Measurements from ENCODE around the gene INPP5J. TPM values are rescaled to one million over a fixed set of nuclear protein-coding genes. Genes with fewer than 3 reads are reported as not detected.

The INPP5J gene
- total and polyA plus RNA-seq, 7 donors, result 1.1 to 15.3 (median 2.2) TPM

DNA sequence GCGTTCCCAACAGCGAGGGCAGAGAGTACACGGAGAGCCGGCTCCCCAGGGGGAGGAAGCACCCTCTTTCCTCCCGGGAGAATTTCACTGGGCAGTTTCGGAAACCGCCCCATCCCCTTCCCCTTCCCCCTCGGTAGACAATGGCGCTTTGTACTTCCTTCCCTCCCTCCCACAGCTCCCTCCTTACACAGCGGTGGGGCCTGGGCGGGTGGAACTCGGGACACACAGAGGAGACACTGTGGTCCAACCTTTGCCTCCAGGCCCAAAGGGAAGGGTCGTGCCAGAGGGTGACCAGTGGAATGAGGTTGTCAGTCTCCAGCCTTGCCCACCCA, 37.3 kb upstream of the INPP5J start:
- peak overlapping the region; percentile 96 to 100 (median 99) for H3K27ac ChIP-seq
- peak; percentile 84 for DNase-seq
- H3K4me3 ChIP-seq, result peak overlapping the region; percentile 45 to 82 (median 80)
- intact Hi-C loops (cut with DNase I), result loop anchor here (1.0 kb wide), 1 partner anchor 116 kb away; the partner anchor contains the start of gene TUG1
- 8 to 13% methylated on average over 13 of the region's 13 CpGs for WGBS, 2 donors
- no peaks in the 10 kb centered on the region for H3K9me3 ChIP-seq
- TF ChIP-seq, protein P1, sequence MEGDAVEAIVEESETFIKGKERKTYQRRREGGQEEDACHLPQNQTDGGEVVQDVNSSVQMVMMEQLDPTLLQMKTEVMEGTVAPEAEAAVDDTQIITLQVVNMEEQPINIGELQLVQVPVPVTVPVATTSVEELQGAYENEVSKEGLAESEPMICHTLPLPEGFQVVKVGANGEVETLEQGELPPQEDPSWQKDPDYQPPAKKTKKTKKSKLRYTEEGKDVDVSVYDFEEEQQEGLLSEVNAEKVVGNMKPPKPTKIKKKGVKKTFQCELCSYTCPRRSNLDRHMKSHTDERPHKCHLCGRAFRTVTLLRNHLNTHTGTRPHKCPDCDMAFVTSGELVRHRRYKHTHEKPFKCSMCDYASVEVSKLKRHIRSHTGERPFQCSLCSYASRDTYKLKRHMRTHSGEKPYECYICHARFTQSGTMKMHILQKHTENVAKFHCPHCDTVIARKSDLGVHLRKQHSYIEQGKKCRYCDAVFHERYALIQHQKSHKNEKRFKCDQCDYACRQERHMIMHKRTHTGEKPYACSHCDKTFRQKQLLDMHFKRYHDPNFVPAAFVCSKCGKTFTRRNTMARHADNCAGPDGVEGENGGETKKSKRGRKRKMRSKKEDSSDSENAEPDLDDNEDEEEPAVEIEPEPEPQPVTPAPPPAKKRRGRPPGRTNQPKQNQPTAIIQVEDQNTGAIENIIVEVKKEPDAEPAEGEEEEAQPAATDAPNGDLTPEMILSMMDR (IDR thresholded peaks at IDR 0.05), result peak in 2 of 4 experiments; percentile 1 to 21
- no peak for TF ChIP-seq POLR2AphosphoS5 (IDR thresholded peaks at IDR 0.05)
- H3K27me3 ChIP-seq, result no peaks in the 10 kb centered on the region
- H3K4me1 ChIP-seq, result peaks cover 0 to 81% (median 81%) of the 10 kb centered on the region in 4 donors
- peaks cover 16 to 28% (median 20%) of the 10 kb centered on the region in 4 donors for H3K36me3 ChIP-seq

DNA sequence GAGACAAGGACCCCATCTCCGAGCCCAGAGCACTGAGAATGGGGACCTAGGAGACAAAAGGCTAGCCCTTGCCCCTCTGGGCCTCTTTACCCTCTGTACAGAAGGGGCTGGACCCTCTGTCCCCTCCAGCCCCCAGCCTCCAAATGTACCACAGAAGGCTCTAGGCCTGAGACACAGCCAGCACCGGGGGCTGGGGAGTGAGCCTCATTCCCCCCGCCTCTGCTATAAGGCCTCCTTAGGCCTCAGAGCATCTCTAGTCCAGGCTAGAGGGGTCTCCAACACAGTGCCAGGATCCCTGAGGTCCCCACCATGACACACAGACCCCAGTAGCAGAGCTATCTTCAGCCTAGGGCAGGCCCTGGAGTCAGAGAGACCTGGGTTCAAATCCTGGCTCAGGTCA, 36.8 kb upstream of the INPP5J start:
- DNase-seq, result no peak
- TF ChIP-seq EP300 (IDR thresholded peaks at IDR 0.05) (no peak), POLR2A (IDR thresholded peaks at IDR 0.05) (no peak)
- TF ChIP-seq, protein P1 (IDR thresholded peaks at IDR 0.05), result no peak
- Histone ChIP-seq H3K9me3 (no peaks in the 10 kb centered on the region), H3K27ac (peak overlapping the region; percentile 96 to 100 (median 99)), H3K36me3 (peaks cover 16 to 30% (median 20%) of the 10 kb centered on the region in 4 donors), H3K4me1 (peaks cover 0 to 79% (median 78%) of the 10 kb centered on the region in 4 donors), H3K4me3 (peak overlapping the region in 3 of 4 donors; percentile 79 to 82 (median 80)), H3K27me3 (no peaks in the 10 kb centered on the region)
- WGBS, 2 donors, result 77 to 84% methylated on average over 3 of the region's 3 CpGs
- intact Hi-C loops (cut with DNase I), result loop anchor here (1.0 kb wide), 1 partner anchor 117 kb away; the partner anchor contains the start of gene TUG1

DNA sequence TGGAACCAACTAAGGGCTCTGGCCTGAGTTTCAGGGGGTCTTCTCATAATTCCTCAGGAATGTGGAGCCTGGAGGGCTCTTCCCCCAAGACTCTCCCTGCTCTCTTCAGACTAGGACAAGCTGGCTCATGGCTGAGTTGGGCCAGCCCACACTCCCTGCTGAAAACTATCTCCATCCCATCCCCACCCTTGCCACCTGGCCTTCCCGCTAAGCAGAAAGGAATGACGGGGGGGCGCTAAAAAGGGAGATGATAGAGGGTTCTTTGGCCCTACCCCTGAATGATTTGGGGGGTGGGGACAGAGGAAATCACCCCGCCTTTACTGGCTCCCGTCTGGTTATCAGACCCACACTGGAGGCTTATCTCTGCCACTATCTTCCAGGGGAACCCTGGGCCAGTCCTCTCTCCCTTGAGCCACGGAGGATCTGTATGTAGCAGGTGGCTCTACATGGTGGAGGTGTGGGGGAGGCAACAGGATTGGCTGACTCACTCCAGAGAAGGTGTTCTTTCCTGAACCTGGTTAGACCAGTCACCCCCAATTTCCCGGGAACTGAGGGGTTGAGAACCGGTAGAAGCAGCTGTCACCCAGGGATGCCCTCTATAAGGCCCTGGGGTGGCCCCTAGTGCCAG, 35.9 kb upstream of the INPP5J start:
- Histone ChIP-seq H3K9me3 (no peaks in the 10 kb centered on the region), H3K36me3 (peaks cover 22 to 38% (median 27%) of the 10 kb centered on the region in 4 donors), H3K27ac (peak overlapping the region; percentile 96 to 100 (median 99)), H3K27me3 (no peaks in the 10 kb centered on the region), H3K4me1 (peaks cover 0 to 77% (median 74%) of the 10 kb centered on the region in 4 donors), H3K4me3 (no peak overlapping the region)
- no peak for TF ChIP-seq POLR2A (IDR thresholded peaks at IDR 0.05)
- TF ChIP-seq, protein P1 (IDR thresholded peaks at IDR 0.05), result no peak
- no peak for TF ChIP-seq POLR2AphosphoS5 (IDR thresholded peaks at IDR 0.05)
- no peak for TF ChIP-seq EP300 (IDR thresholded peaks at IDR 0.05)
- intact Hi-C loops (cut with DNase I), result no loop called here
- WGBS, 2 donors, result 58 to 78% methylated on average over 8 of the region's 8 CpGs
- DNase-seq, result no peak

DNA sequence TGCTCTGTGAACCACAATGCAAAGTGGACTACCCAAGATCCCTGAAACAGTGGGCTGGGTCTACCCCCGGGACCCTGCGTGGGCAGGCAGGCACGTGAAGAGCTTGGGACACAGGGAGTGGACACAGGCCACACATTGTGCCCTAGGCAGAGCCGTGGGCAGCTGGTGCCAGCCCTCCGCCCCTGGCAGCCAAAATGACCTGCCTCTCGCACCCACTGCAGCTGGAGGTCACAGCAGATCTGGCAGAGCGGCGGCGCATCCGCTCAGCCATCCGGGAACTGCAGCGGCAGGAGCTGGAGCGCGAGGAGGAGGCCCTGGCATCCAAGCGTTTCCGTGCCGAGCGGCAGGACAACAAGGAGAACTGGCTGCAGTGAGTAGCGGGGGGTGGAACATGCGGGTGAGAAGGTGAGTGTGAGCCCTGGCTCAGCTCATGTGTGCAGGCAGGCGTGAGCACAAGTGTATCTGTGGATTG, 35.0 kb upstream of the INPP5J start:
- peak overlapping the region in 3 of 4 donors; percentile 65 to 75 (median 75) for H3K4me3 ChIP-seq
- intact Hi-C loops (cut with DNase I), result no loop called here
- no peaks in the 10 kb centered on the region for H3K9me3 ChIP-seq
- 92 to 95% methylated on average over 21 of the region's 21 CpGs for WGBS, 2 donors
- H3K27me3 ChIP-seq, result no peaks in the 10 kb centered on the region
- H3K27ac ChIP-seq, result peak overlapping the region; percentile 96 to 100 (median 99)
- peaks cover 24 to 48% (median 33%) of the 10 kb centered on the region in 4 donors for H3K36me3 ChIP-seq
- TF ChIP-seq POLR2AphosphoS5 (IDR thresholded peaks at IDR 0.05), result peak in 3 of 4 donors; percentile 1 to 20 (median 2)
- no peak for TF ChIP-seq POLR2A (IDR thresholded peaks at IDR 0.05)
- TF ChIP-seq EP300 (IDR thresholded peaks at IDR 0.05), result no peak
- TF ChIP-seq, protein P1 (IDR thresholded peaks at IDR 0.05), result no peak
- H3K4me1 ChIP-seq, result peaks cover 0 to 76% (median 66%) of the 10 kb centered on the region in 4 donors
- DNase-seq, result no peak

All from sigmoid colon (tissue), 7 donors.